ENCODE measurements around the gene PSMD11.

GRCh38 chr17:32525122-32525521, 80.8 kb downstream of the PSMD11 start:
- TF ChIP-seq CTCF (IDR thresholded peaks at IDR 0.05; ENCODE audit: low read length) = no peak
- TF ChIP-seq EZH2 (IDR thresholded peaks at IDR 0.05; ENCODE audit: borderline replicate concordance, low read length) = no peak

All from OCI-LY1 (cell line).